K562 (cell line): Measurements from ENCODE around the gene SNRNP70. TPM values are rescaled to one million over a fixed set of nuclear protein-coding genes. Genes with fewer than 3 reads are reported as not detected.
A peak's percentile ranks its signal among the peaks of the same experiment; 100 is the strongest.

Source experiments
- ATAC-seq: fragments of 200-7000 bp; cut with Tn5 transposase; 3 replicates; pipeline ENCODE4 v1.9.1; 2020; ENCODE audit warnings: moderate library complexity
- BruUV-seq: library from RNA; stranded (reverse); fragments of 400-500 nt; replicated peaks from 2 replicates; lab custom pipeline; 2021; lab: Mats Ljungman, UMichigan
- CTCF ChIA-PET: fragments of 300-600 bp; formaldehyde crosslinking; extraction: SDS; loops from one replicate; lab custom pipeline; 2021; ENCODE audit warnings: low intra/inter-chr PET ratio; lab: Yijun Ruan, JAX
- POLR2A ChIA-PET: fragments of 300-600, 350-650 bp; sonication (Branson Sonifier 250); formaldehyde crosslinking; extraction: SDS; loops from one replicate; lab custom pipeline; 2021; ENCODE audit warnings: antibody characterized with exemption, inconsistent platforms; lab: Yijun Ruan, JAX
- DNase-seq, 4 experiments: peaks; one replicate each; pipeline versions ENCODE4 v3.0.0 to v3.0.0-alpha.2; 2011 to 2018; ENCODE audit warnings: low spot score in 3 of 4, mixed read lengths in 3 of 4; ENCODE audit errors: extremely low read depth in 1 of 4
- FAIRE-seq: peaks from 2 replicates; lab custom pipeline; 2011; peaks lifted over from hg19 to GRCh38; lab: Jason Lieb, UNC
- H2AFZ ChIP-seq: 2 replicates; pipeline ENCODE4 v1.6.0; 2011; ENCODE audit warnings: low read depth, low read length, control low read depth, inconsistent platforms
- H3K27ac ChIP-seq: fragments of 200-600 bp; 3 replicates; pipeline ENCODE4 v1.8.0; 2011; ENCODE audit warnings: low read depth, mild to moderate bottlenecking, control low read depth, inconsistent platforms, low read length, moderate library complexity, mixed read lengths; ENCODE audit errors: extremely low read depth
- H3K27me3 ChIP-seq, 2 experiments: fragments of 300-600 bp in 1 of 2; 2 replicates in 1 of 2; 3 replicates in 1 of 2; pipeline versions ENCODE4 v1.6.0 to v1.8.0; 2011; ENCODE audit warnings: inconsistent platforms in 2 of 2, low read length in 2 of 2, mild to moderate bottlenecking in 1 of 2, mixed read lengths in 1 of 2, moderate library complexity in 1 of 2; ENCODE audit not compliant: control insufficient read depth in 2 of 2, insufficient read depth in 2 of 2
- H3K36me3 ChIP-seq: fragments of 300-600 bp; 3 replicates; pipeline ENCODE4 v1.8.0; 2011; ENCODE audit warnings: mild to moderate bottlenecking, low read length, inconsistent platforms; ENCODE audit not compliant: control insufficient read depth, insufficient read depth
- H3K4me1 ChIP-seq, 2 experiments: fragments of 200-600 bp in 1 of 2; replicated peaks in 1 of 2; 2 replicates in 1 of 2; 3 replicates in 1 of 2; pipeline versions ENCODE4 v1.5.1 to v1.8.0; 2011; ENCODE audit warnings: inconsistent platforms in 2 of 2, low read length in 2 of 2, mild to moderate bottlenecking in 1 of 2, mixed read lengths in 1 of 2, moderate library complexity in 1 of 2; ENCODE audit not compliant: control insufficient read depth in 2 of 2, insufficient read depth in 2 of 2
- H3K4me2 ChIP-seq: 2 replicates; pipeline ENCODE4 v1.6.1; 2011; ENCODE audit warnings: low read length, control low read depth, inconsistent platforms, mixed read lengths; ENCODE audit not compliant: insufficient read depth
- H3K4me3 ChIP-seq: fragments of 200-600 bp; sonication (generic), shearing (Covaris generic); 2 replicates; pipeline ENCODE4 v1.5.1; 2016; ENCODE audit warnings: control low read depth, inconsistent platforms
- H3K79me2 ChIP-seq: fragments of 200-600 bp; 3 replicates; pipeline ENCODE4 v1.8.0; 2011; ENCODE audit warnings: low read length, inconsistent platforms; ENCODE audit not compliant: control insufficient read depth, insufficient read depth
- H3K9ac ChIP-seq, 2 experiments: 2 replicates each; pipeline versions ENCODE4 v1.6.0 to v1.6.1; 2011; ENCODE audit warnings: low read depth in 2 of 2, low read length in 2 of 2, control low read depth in 1 of 2, inconsistent platforms in 1 of 2, mild to moderate bottlenecking in 1 of 2, mixed read lengths in 1 of 2; ENCODE audit not compliant: insufficient read depth in 1 of 2
- H3K9me1 ChIP-seq: one replicate; pipeline ENCODE4 v1.6.0; 2011; ENCODE audit warnings: inconsistent platforms, mild to moderate bottlenecking, low read length, moderate library complexity; ENCODE audit not compliant: control insufficient read depth, insufficient read depth
- H3K9me3 ChIP-seq: replicated peaks from 2 replicates; pipeline ENCODE4 v1.5.1; 2011; ENCODE audit warnings: low read depth, low read length, inconsistent platforms; ENCODE audit not compliant: control insufficient read depth, insufficient read depth
- H4K20me1 ChIP-seq: replicated peaks from 2 replicates; pipeline ENCODE4 v1.6.1; 2011; ENCODE audit warnings: low read length, inconsistent platforms, mixed read lengths; ENCODE audit not compliant: control insufficient read depth, insufficient read depth
- CSDE1 ChIP-seq, 2 experiments: fragments of 450-650 bp; IDR thresholded peaks; 2 replicates each; pipeline ENCODE4 v1.6.1; 2016; ENCODE audit warnings: mild to moderate bottlenecking in 1 of 2
- GABPB1 ChIP-seq: sonication (generic); formaldehyde crosslinking; IDR thresholded peaks from 2 replicates; pipeline ENCODE4 v1.8.0; 2022; ENCODE audit warnings: mild to moderate bottlenecking, missing genetic modification reagents
- KDM1A ChIP-seq, 2 experiments: fragments of 450-650 bp; IDR thresholded peaks; 2 replicates each; pipeline ENCODE4 v1.6.1; 2016; ENCODE audit warnings: mild to moderate bottlenecking in 2 of 2
- NBN ChIP-seq: fragments of 450-650 bp; IDR thresholded peaks from 2 replicates; pipeline ENCODE4 v1.6.1; 2016; ENCODE audit warnings: low read depth, mild to moderate bottlenecking
- POLR2AphosphoS5 ChIP-seq: IDR thresholded peaks from 2 replicates; pipeline ENCODE4 v1.6.1; 2011; ENCODE audit warnings: mild to moderate bottlenecking, low read depth, low read length, moderate library complexity; ENCODE audit not compliant: control insufficient read depth, insufficient read depth
- RBFOX2 ChIP-seq: fragments of 200-400 bp; formaldehyde crosslinking; IDR thresholded peaks from 2 replicates; pipeline ENCODE4 v1.6.1; 2017; ENCODE audit warnings: low read depth, mild to moderate bottlenecking, low read length, moderate library complexity
- ZC3H4 ChIP-seq: sonication (generic); formaldehyde crosslinking; IDR thresholded peaks from 2 replicates; pipeline ENCODE4 v1.9.0; 2021; ENCODE audit warnings: missing genetic modification reagents, borderline replicate concordance
- ZNF263 ChIP-seq: sonication (generic); formaldehyde crosslinking; IDR thresholded peaks from 2 replicates; pipeline ENCODE4 v1.8.0; 2022; ENCODE audit warnings: mild to moderate bottlenecking, missing genetic modification reagents, borderline replicate concordance
- ZNF707 ChIP-seq: fragments of 250-450 bp; sonication (Bioruptor Pico); conservative IDR thresholded peaks from 2 replicates; pipeline ENCODE4 v1.8.0; 2022; ENCODE audit warnings: inconsistent platforms, mild to moderate bottlenecking, moderate library complexity
- WGBS: fragments of 100-300 bp; shearing (Covaris generic); methylation state at CpG from one replicate; pipeline ENCODE4 v1.1.6; 2016; ENCODE audit warnings: low coverage, mixed read lengths; ENCODE audit not compliant: insufficient coverage; ENCODE audit errors: missing lambda C conversion rate; 5-methylcytosine and 5-hydroxymethylcytosine counted together
- in situ Hi-C: fragments of 300-500 bp; cut with MboI; formaldehyde crosslinking; loops from 4 replicates; pipeline ENCODE4 v1.15.0; 2018; ENCODE audit warnings: inconsistent platforms, mixed read lengths
- intact Hi-C: fragments of 100-400 bp; cut with micrococcal nuclease; formaldehyde crosslinking; loops from 2 replicates; pipeline ENCODE4 v1.14.2; 2022
- polyA plus RNA-seq, 8 experiments: library from polyadenylated mRNA; depleted of rRNA in 4 of 8; stranded (reverse) in 5 of 8; unstranded in 3 of 8; fragments of >200 nt; fragmentation: Nextera tagmentation in 2 of 8; fragmentation: Illumina TruSeq in 1 of 8; extraction: Ambion mirVana in 2 of 8; extraction: Trizol in 1 of 8; gene quantifications; 2 replicates each; pipeline versions ENCODE4 v1.2.1 to v1.2.3, GENCODE V29; 2011 to 2014; ENCODE audit warnings: inconsistent platforms in 1 of 8, missing spikeins in 1 of 8
- total RNA-seq, 7 experiments: library from RNA; depleted of rRNA in 6 of 7; stranded (reverse); fragments of >200 nt in 6 of 7; fragmentation: Illumina TruSeq in 2 of 7; extraction: Trizol in 2 of 7; gene quantifications; 2 replicates each; pipeline versions ENCODE4 v1.2.1 to v1.2.3, GENCODE V29; 2011 to 2021; ENCODE audit warnings: low replicate concordance in 1 of 7
- TF ChIP-seq, protein P1 (sequence below): sonication (generic); formaldehyde crosslinking; IDR thresholded peaks from 2 replicates; pipeline ENCODE4 v1.9.0; 2022; ENCODE audit warnings: mild to moderate bottlenecking, missing genetic modification reagents

Gene SNRNP70
- total and polyA plus RNA-seq, 9 of the 15 experiments (the other 6 are each of a cell fraction or from before 2014, with no cell fraction given): 2.8 to 496 (median 136) TPM

DNA sequence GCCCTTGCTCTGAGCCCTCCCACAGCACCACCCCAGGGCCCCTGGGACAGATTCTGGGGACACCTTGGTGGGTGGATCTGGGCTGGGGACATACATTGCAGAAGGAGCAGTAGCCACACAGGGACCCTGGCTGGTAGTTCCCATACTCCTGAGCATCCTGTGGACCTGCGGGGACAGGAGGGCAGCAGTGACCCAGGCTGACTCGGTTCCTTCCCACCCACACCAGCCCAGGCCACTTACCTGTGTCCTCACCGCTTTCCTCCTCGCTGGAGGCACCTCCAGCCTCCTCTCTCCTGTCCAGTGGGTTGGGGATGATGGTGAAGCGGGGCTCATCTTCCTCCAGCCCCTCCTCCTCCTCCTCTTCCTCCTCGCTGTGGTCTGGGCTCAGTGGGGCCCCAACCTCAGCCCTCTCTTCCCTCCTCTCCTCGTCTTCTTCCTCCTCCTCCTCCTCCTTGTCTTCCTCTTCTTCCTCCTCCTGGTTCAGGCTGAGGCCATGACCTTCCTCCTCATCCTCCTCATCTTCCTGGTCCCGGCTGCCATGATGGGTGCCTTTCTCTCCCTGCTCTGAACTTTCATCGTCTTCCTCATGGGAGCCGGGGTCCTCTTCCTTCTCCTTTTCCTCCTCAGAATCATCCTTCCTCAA lies 68.0 kb downstream of the SNRNP70 start:
- no peaks in the 10 kb centered on the region for H3K9me3 ChIP-seq
- ChIA-PET CTCF (no interaction called here), POLR2A (no interaction called here)
- peak; percentile 51; the same call in 1 of the 2 replicates for TF ChIP-seq RBFOX2
- no peak for TF ChIP-seq POLR2AphosphoS5
- TF ChIP-seq NBN: no peak
- no peaks in the 10 kb centered on the region for H3K27me3 ChIP-seq
- no peaks in the 10 kb centered on the region for H3K9me1 ChIP-seq
- DNase-seq: no peak
- H4K20me1 ChIP-seq: peaks cover 5% of the 10 kb centered on the region; the same call in 1 of the 2 replicates
- peaks cover 49 to 84% of the 10 kb centered on the region in 2 experiments for H3K4me1 ChIP-seq
- H3K4me3 ChIP-seq: peak overlapping the region; percentile 3; the same call in 1 of the 2 replicates
- intact Hi-C loops (loop anchor here (5.0 to 10.0 kb wide), 3 partner anchors 158 to 821 kb away; partner anchors contain the start of genes GYS1, RUVBL2 and SLC17A7), in situ Hi-C loops (no loop called here)
- no peak overlapping the region for H3K27ac ChIP-seq
- 54% methylated on average over 8 of the region's 10 CpGs for WGBS
- peaks cover 46% of the 10 kb centered on the region for H3K79me2 ChIP-seq
- FAIRE-seq: no peak
- peak overlapping the region; percentile 89 for H3K4me2 ChIP-seq
- no peak for ATAC-seq
- H3K9ac ChIP-seq: peak overlapping the region in 1 of 2 experiments; percentile 86; a peak in 2 of 4 replicates
- H3K36me3 ChIP-seq: no peaks in the 10 kb centered on the region
- no peak overlapping the region for H2AFZ ChIP-seq
- no TSS peak for BruUV-seq

DNA sequence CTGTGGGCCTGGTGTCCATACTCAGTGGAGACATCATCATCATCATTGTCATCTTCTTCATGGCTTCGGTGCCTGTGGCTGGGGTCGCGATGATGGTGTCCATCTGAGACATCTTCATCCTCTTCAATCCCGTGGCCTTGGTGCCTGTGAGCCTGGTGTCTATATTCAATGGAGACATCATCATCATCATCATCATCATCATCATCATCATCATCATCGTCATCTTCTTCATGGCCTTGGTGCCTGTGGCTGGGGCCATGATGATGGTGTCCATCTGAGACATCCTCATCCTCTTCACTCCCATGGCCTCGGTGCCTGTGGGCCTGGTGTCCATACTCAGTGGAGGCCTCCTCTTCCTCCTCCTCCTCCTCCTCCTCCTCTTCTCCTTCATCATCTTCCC lies 69.0 kb downstream of the SNRNP70 start:
- H3K9me1 ChIP-seq: no peaks in the 10 kb centered on the region
- ATAC-seq (no peak), DNase-seq (no peak), FAIRE-seq (no peak)
- peak overlapping the region in 1 of 2 experiments; percentile 91; a peak in 1 of 4 replicates for H3K9ac ChIP-seq
- no peak overlapping the region for H3K4me3 ChIP-seq
- H3K4me1 ChIP-seq: peaks cover 49 to 84% of the 10 kb centered on the region in 2 experiments
- no TSS peak for BruUV-seq
- H3K79me2 ChIP-seq: peaks cover 44% of the 10 kb centered on the region
- H3K27me3 ChIP-seq: no peaks in the 10 kb centered on the region
- TF ChIP-seq ZNF263: peak; percentile 64; the same call in 1 of the 2 replicates
- peak in 1 of 2 experiments; percentile 33; a peak in 1 of 4 replicates for TF ChIP-seq KDM1A (IDR thresholded peaks at IDR 0.05)
- TF ChIP-seq GABPB1 (CRISPR knock-in tag): 0 out of 2 replicates have a peak, but pooled peaks have one; percentile 12
- TF ChIP-seq, protein P1, sequence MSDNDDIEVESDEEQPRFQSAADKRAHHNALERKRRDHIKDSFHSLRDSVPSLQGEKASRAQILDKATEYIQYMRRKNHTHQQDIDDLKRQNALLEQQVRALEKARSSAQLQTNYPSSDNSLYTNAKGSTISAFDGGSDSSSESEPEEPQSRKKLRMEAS (CRISPR knock-in tag): peak; percentile 29
- TF ChIP-seq ZNF707: no peak
- TF ChIP-seq ZC3H4 (CRISPR knock-in tag): 0 out of 2 replicates have a peak, but pooled peaks have one; percentile 13
- no peak for TF ChIP-seq CSDE1 (IDR thresholded peaks at IDR 0.05)
- no peak overlapping the region; the same call in 2 of the 3 replicates for H3K27ac ChIP-seq
- in situ Hi-C loops (no loop called here), intact Hi-C loops (loop anchor here (5.0 to 10.0 kb wide), 3 partner anchors 159 to 822 kb away; partner anchors contain the start of genes GYS1, RUVBL2 and SLC17A7)
- no peaks in the 10 kb centered on the region for H3K9me3 ChIP-seq
- 93% methylated on average over 5 of the region's 6 CpGs for WGBS
- peaks cover 5% of the 10 kb centered on the region; the same call in 1 of the 2 replicates for H4K20me1 ChIP-seq
- POLR2A ChIA-PET: interaction anchor here (0.7 to 1.9 kb wide), 8 partner anchors 8 to 829 kb away, joined by 3 to 7 read pairs (median 4); partner anchors contain the start of gene EMP3
- H3K36me3 ChIP-seq: 0 out of 3 replicates have a peak, but pooled peaks cover 2% of the 10 kb centered on the region
- no peak overlapping the region for H2AFZ ChIP-seq
- peak overlapping the region; percentile 89 for H3K4me2 ChIP-seq
- CTCF ChIA-PET: no interaction called here
